GM12892 (cell line): Measurements from ENCODE around the gene CYTH4.

Experiments used
- DNase-seq: peaks from one replicate; pipeline ENCODE4 v3.0.0; 2011; ENCODE audit not compliant: insufficient read length
- FAIRE-seq: peaks from 2 replicates; lab custom pipeline; 2011; peaks lifted over from hg19 to GRCh38; lab: Jason Lieb, UNC
- POLR2A ChIP-seq: IDR thresholded peaks from 2 replicates; pipeline ENCODE4 v1.6.1; 2011; ENCODE audit warnings: low read depth, low read length, control low read depth
- POLR2AphosphoS5 ChIP-seq: IDR thresholded peaks from 2 replicates; pipeline ENCODE4 v1.6.1; 2011; ENCODE audit warnings: low read depth, low read length, control low read depth
- TAF1 ChIP-seq: IDR thresholded peaks from 2 replicates; pipeline ENCODE4 v1.6.1; 2011; ENCODE audit warnings: low read depth, mild to moderate bottlenecking, control low read depth, low read length, borderline replicate concordance

Gene CYTH4

DNA sequence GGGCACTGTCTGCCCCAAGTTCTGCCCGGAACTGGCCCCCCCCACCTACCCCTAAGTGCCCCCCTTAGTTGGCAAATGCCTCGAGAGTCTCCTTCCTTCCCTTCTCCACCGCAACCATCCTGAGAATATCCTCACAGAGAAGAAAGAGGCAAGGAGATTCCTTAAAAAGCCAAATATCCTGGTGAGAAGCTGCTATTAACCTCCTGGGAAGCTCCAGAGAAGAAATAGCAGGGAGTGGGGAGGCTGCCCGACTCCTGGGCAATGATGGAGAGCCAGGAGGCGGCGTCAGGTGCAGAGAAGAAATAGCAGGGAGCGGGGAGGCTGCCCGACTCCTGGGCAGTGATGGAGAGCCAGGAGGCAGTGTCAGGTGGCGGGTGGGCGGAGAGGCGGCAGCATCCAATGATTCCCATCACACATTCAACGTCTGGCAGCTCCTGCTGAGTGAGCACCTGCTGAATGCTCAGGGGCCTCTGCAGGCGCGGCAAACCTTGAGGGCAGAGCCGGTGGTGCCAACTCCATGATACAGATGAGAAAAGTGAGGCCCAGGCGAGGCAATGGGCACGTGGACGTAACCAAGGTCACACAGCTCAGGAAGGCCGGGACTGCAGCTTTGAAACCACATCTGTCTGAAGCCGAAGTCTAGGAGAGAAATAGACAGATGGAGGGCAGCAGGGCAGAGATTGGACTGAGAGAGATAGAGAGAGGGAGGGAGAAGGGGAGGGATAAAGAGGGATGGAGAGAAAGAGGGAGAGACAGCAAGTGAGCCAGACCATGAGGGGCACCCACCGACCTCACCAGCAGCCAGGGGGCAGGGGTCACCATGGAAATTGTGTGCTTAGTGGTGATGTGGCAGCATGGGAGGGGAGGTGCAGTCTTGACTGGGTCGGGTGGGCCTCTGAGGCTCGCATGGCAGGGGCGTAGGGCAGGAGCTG is 58.3 kb downstream of the CYTH4 start:
- TF ChIP-seq POLR2AphosphoS5, result no peak
- no peak for TF ChIP-seq TAF1
- TF ChIP-seq POLR2A, result no peak
- no peak for FAIRE-seq
- DNase-seq, result no peak

DNA sequence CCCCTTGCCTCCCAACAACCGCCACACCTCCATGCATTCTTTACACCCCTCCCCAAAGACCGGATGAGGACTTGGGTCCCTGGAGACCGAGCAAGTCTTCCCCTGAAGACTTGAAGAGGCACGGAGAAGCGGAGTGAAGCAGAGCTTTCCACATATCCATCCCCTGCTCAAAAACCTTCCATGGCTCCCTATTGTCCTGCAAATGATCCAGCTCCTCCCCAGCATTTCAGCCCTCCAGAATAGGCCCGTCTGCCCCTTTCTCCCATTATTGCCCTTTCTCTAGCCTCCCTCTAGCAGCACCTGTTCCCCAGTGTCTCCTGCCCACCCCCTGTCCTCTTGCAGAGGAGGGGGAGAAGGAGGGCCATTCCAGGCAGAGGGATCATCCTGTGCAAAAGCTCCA is 59.8 kb downstream of the CYTH4 start:
- FAIRE-seq (no peak), DNase-seq (no peak)
- no peak for TF ChIP-seq TAF1
- no peak for TF ChIP-seq POLR2A
- no peak for TF ChIP-seq POLR2AphosphoS5

DNA sequence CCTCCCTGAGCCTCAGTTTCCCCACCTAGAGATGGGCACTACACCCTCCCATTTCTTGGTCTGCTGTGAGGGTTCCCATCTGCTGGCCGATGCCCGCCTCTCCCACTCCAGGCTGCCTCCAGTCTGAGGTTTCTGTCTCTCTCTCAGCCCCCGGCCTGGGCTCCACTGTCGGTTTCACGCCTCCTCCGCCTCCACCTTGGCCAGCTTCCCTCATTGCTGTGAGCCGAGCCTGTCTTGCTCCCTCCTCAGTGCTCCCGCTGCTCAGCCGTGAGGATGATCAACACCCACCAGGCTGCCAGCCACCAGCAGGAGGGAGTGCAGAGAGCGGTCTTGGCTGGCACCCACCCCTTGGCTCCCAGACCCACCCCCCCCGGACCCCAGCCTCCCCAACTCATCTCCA is 61.0 kb downstream of the CYTH4 start:
- DNase-seq (no peak), FAIRE-seq (no peak)
- no peak for TF ChIP-seq POLR2AphosphoS5
- no peak for TF ChIP-seq TAF1
- TF ChIP-seq POLR2A, result no peak

- DNase-seq, result no peak
- TF ChIP-seq POLR2A, result no peak
- TF ChIP-seq POLR2AphosphoS5, result no peak
- TF ChIP-seq TAF1, result no peak
- no peak for FAIRE-seq
These were observed 61.8 kb downstream of the CYTH4 start for GRCh38 chr22:37343863-37344734.

- TF ChIP-seq POLR2A (no peak), POLR2AphosphoS5 (no peak), TAF1 (no peak)
- no peak for DNase-seq
- FAIRE-seq, result no peak
These were observed 62.6 kb downstream of the CYTH4 start for GRCh38 chr22:37344735-37345449.

DNA sequence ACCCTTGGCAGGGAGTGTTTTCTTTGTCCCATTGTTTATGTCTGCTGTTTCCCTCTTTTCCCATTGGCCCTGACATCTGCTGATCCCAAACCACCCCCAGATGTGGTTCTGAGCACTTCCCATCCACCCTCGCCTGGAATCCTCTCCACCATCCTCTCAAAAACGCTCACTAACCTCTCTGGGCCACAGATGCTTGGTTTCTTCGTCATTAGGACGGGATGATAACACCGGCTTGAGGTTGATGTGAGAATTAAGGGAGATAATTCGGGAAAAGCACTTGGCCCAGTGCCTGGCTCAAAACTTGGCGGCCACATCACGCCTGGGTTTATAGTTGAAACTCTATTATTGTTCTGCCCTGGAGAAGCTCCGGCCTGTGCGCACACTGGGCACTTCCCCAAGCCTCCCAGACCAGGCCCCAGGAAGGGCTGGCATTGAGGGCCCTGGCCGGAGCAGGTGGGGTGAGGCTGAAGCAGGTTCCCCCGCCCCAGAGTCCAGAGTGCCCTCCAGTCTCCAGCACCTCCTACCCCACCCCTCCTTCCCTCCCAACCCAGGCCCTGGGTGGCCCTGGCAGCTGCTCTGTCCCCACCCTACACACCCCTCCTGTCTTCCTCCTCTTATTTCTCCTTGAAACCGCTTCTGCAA is 63.7 kb downstream of the CYTH4 start:
- FAIRE-seq (no peak), DNase-seq (no peak)
- no peak for TF ChIP-seq TAF1
- no peak for TF ChIP-seq POLR2A

DNA sequence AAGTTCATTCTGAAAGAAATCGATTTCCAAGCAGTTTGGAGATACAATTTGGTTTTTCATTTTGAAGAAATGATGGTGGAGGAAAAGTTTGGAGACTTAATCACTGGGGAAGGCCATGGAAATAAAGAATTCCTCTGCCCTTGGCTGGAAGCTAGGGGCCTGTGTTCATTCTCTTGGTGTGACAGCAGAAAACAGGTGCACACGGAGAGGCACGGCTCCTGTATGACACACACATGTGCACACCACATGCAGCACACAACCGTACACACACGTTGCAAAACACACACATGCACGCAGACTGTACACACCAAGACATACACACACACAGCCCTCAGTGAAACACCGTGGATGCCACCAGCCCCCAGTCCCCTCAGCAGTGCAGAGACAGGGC is 64.2 kb downstream of the CYTH4 start:
- TF ChIP-seq POLR2A, result no peak
- FAIRE-seq (no peak), DNase-seq (no peak)

- TF ChIP-seq TAF1 (no peak), POLR2A (no peak), POLR2AphosphoS5 (no peak)
- DNase-seq (no peak), FAIRE-seq (no peak)
These were observed 66.9 kb downstream of the CYTH4 start for GRCh38 chr22:37349043-37349814.

DNA sequence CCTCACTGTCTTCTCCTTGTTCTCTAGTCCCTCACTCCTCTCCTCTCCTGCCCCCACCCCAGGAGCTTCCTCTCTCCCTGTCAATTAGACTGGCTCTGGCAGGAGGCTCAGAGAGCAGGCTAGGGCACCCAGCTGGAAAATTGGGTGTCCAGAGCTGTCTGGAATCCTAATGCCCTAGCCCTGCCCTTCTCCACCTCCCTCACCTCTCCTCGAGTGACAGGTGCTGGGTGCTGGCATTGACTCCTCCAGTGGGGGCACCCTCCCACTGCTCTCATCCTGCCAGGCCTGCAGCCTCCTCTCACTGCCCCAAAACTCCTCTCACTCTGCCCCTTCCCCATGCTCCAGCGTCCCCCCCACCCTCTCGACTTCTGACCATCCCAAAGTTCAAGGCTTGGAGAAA is 68.9 kb downstream of the CYTH4 start:
- no peak for DNase-seq
- TF ChIP-seq POLR2A (no peak), POLR2AphosphoS5 (no peak), TAF1 (no peak)
- no peak for FAIRE-seq

GRCh38 chr22:37352481-37352880 is 70.2 kb downstream of the CYTH4 start:
- no peak for DNase-seq
- no peak for TF ChIP-seq TAF1
- TF ChIP-seq POLR2AphosphoS5, result no peak
- TF ChIP-seq POLR2A, result no peak
- FAIRE-seq, result no peak
